HG02642 (cell line): Measurements from ENCODE around the gene RYR3.
A peak's percentile ranks its signal among the peaks of the same experiment; 100 is the strongest.

Source experiments
- ATAC-seq: cut with Tn5 transposase; IDR thresholded peaks from one replicate; pipeline ENCODE4 v1.9.1; 2021; ENCODE audit warnings: mild to moderate bottlenecking; ENCODE audit not compliant: unreplicated experiment, poor library complexity

Gene RYR3

GRCh38 chr15:33310481-33311311, at the start of gene RYR3:
Gene RYR3, plus strand, starts transcription at chr15:33310967. Its CDS starts 79 bp downstream, at chr15:33311046.
- no peak for ATAC-seq

- no peak for ATAC-seq
Observed at GRCh38 chr15:33262306-33262705, 48.5 kb upstream of the RYR3 start.

GRCh38 chr15:33277689-33278088, 33.1 kb upstream of the RYR3 start:
- no peak for ATAC-seq

GRCh38 chr15:33278816-33279612, 31.8 kb upstream of the RYR3 start:
- ATAC-seq = no peak

- ATAC-seq = no peak
Observed at GRCh38 chr15:33279613-33280205, 31.1 kb upstream of the RYR3 start.

GRCh38 chr15:33282226-33283020, 28.3 kb upstream of the RYR3 start:
- ATAC-seq = no peak

- no peak for ATAC-seq
Observed at GRCh38 chr15:33283576-33283975, 27.2 kb upstream of the RYR3 start.

- no peak for ATAC-seq
Observed at GRCh38 chr15:33284336-33284735, 26.4 kb upstream of the RYR3 start.

- no peak for ATAC-seq
Observed at GRCh38 chr15:33292717-33293307, 18.0 kb upstream of the RYR3 start.

- ATAC-seq = no peak
Observed at GRCh38 chr15:33293713-33294334, 16.9 kb upstream of the RYR3 start.

GRCh38 chr15:33296050-33296449, 14.7 kb upstream of the RYR3 start:
- no peak for ATAC-seq

GRCh38 chr15:33296856-33297255, 13.9 kb upstream of the RYR3 start:
- ATAC-seq = no peak

GRCh38 chr15:33298631-33299030, 12.1 kb upstream of the RYR3 start:
- ATAC-seq = no peak

- ATAC-seq = no peak
Observed at GRCh38 chr15:33304924-33305323, 5.8 kb upstream of the RYR3 start.

GRCh38 chr15:33309602-33310276, 1.0 kb upstream of the RYR3 start:
- ATAC-seq = peak; percentile 61

GRCh38 chr15:33311312-33311971, 675 bp downstream of the RYR3 start:
- ATAC-seq = no peak

- ATAC-seq = no peak
Observed at GRCh38 chr15:33313491-33313890, 2.7 kb downstream of the RYR3 start.

- no peak for ATAC-seq
Observed at GRCh38 chr15:33314069-33314468, 3.3 kb downstream of the RYR3 start.
